Uterus (tissue), 2 donors: ENCODE data around the gene HLA-B.

Experiments
- POLR2A ChIP-seq, 2 donors: fragments of 450-650 bp; IDR thresholded peaks; one replicate each; pipeline ENCODE4 v1.6.1; 2016; ENCODE audit warnings: antibody characterized with exemption in 2 of 2, mild to moderate bottlenecking in 1 of 2, moderate library complexity in 1 of 2
- TF ChIP-seq, protein P1 (sequence below), 4 experiments: fragments of 200-600 bp in 2 of 4; fragments of 450-650 bp in 2 of 4; sonication (generic) in 2 of 4; IDR thresholded peaks; one replicate each; pipeline ENCODE4 v1.5.1; 2016 to 2019; ENCODE audit warnings: antibody characterized with exemption in 4 of 4, mild to moderate bottlenecking in 2 of 4, moderate library complexity in 1 of 4

DNA sequence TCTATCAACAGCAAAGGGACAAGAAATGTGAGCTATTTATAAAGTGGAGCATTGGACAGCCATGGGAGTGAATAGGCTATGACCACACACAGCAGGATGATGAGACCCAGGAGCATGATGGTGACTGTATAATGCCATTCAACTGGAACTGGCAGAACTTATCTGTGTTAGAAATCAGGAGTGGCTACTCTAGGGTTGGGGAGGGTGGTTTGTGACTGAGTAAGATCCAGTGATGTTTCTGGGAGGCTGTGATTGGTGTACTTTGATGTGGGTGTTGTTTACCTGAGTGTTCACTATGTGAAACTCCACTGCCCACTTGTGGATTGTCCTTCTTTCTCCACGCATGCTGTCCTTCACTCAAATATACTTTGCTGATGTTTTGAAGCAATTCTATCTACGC is 11.5 kb upstream of the HLA-B start:
- no peak for TF ChIP-seq POLR2A (IDR thresholded peaks at IDR 0.05)
- TF ChIP-seq, protein P1, sequence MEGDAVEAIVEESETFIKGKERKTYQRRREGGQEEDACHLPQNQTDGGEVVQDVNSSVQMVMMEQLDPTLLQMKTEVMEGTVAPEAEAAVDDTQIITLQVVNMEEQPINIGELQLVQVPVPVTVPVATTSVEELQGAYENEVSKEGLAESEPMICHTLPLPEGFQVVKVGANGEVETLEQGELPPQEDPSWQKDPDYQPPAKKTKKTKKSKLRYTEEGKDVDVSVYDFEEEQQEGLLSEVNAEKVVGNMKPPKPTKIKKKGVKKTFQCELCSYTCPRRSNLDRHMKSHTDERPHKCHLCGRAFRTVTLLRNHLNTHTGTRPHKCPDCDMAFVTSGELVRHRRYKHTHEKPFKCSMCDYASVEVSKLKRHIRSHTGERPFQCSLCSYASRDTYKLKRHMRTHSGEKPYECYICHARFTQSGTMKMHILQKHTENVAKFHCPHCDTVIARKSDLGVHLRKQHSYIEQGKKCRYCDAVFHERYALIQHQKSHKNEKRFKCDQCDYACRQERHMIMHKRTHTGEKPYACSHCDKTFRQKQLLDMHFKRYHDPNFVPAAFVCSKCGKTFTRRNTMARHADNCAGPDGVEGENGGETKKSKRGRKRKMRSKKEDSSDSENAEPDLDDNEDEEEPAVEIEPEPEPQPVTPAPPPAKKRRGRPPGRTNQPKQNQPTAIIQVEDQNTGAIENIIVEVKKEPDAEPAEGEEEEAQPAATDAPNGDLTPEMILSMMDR (IDR thresholded peaks at IDR 0.05) = no peak
